22Rv1 (cell line): Measurements from ENCODE around the gene BEGAIN.

ENCODE experiments used
- CTCF ChIP-seq: fragments of 450-650 bp; IDR thresholded peaks from 2 replicates; pipeline ENCODE4 v1.5.1; 2017; ENCODE audit warnings: mild to moderate bottlenecking
- ZFX ChIP-seq: fragments of 450-650 bp; IDR thresholded peaks from 2 replicates; pipeline ENCODE4 v1.6.1; 2017; ENCODE audit warnings: antibody characterized with exemption, borderline replicate concordance

- TF ChIP-seq CTCF (no peak), ZFX (no peak)
These were observed 52.5 kb downstream of the BEGAIN start for GRCh38 chr14:100534528-100535286.
